Tongue (tissue), 2 donors: ENCODE measurements around the gene GGT6. TPM values are rescaled to one million over a fixed set of nuclear protein-coding genes. Genes with fewer than 3 reads are reported as not detected.
"Not testable (repeated sequence)": the region's sequence is repeated elsewhere in the genome, so short reads cannot be mapped to it uniquely, and the experiment has no call there.

Experiments used
- DNase-seq: peaks from one replicate; pipeline ENCODE4 v3.0.0-alpha.2; 2015
- total RNA-seq: library from RNA; depleted of rRNA; stranded (reverse); fragments of >200 nt; gene quantifications from one replicate; pipeline ENCODE4 v1.2.3, GENCODE V29; 2014

GGT6 gene
- total RNA-seq, 1 donor from 2014 or later, result 10.5 TPM

- DNase-seq, result no peak
Measured at GRCh38 chr17:4592240-4593005, 32.0 kb upstream of the GGT6 start.

GRCh38 chr17:4591529-4591928, 31.2 kb upstream of the GGT6 start:
- no peak for DNase-seq

- no peak for DNase-seq
Measured at GRCh38 chr17:4590981-4591453, 30.6 kb upstream of the GGT6 start.

GRCh38 chr17:4590042-4590441, 29.7 kb upstream of the GGT6 start:
- not testable (repeated sequence) for DNase-seq

GRCh38 chr17:4588898-4589625, 28.7 kb upstream of the GGT6 start:
- DNase-seq, result no peak

- DNase-seq, result no peak
Measured at GRCh38 chr17:4588391-4588790, 28.0 kb upstream of the GGT6 start.

- no peak for DNase-seq
Measured at GRCh38 chr17:4587803-4588202, 27.4 kb upstream of the GGT6 start.

GRCh38 chr17:4587195-4587594, 26.8 kb upstream of the GGT6 start:
- DNase-seq, result no peak

- DNase-seq, result peak; percentile 57
Measured at GRCh38 chr17:4586043-4586442, 25.7 kb upstream of the GGT6 start.

- DNase-seq, result peak; percentile 68
Measured at GRCh38 chr17:4585638-4585994, 25.2 kb upstream of the GGT6 start.

- DNase-seq, result no peak
Measured at GRCh38 chr17:4584917-4585637, 24.7 kb upstream of the GGT6 start.

- peak; percentile 84 for DNase-seq
Measured at GRCh38 chr17:4584101-4584916, 23.9 kb upstream of the GGT6 start, which contains the start of gene SMTNL2. TSS of gene SMTNL2 (plus strand) at chr17:4584529. CDS start at chr17:4584606, 77 bp downstream.

GRCh38 chr17:4583782-4584100, 23.4 kb upstream of the GGT6 start:
- DNase-seq, result peak; percentile 81

GRCh38 chr17:4583206-4583605, 22.8 kb upstream of the GGT6 start:
- DNase-seq, result no peak

GRCh38 chr17:4582691-4583090, 22.3 kb upstream of the GGT6 start:
- no peak for DNase-seq

GRCh38 chr17:4582101-4582501, 21.7 kb upstream of the GGT6 start:
- DNase-seq, result no peak

GRCh38 chr17:4580291-4580690, 19.9 kb upstream of the GGT6 start:
- no peak for DNase-seq

- no peak for DNase-seq
Measured at GRCh38 chr17:4579678-4580077, 19.3 kb upstream of the GGT6 start.

- not testable (repeated sequence) for DNase-seq
Measured at GRCh38 chr17:4578349-4578748, 18.0 kb upstream of the GGT6 start.

GRCh38 chr17:4577386-4577993, 17.1 kb upstream of the GGT6 start:
- DNase-seq, result no peak

GRCh38 chr17:4576729-4577322, 16.4 kb upstream of the GGT6 start:
- peak; percentile 82 for DNase-seq
